Fibroblast of lung (primary cell): ENCODE measurements around the gene GTPBP2. TPM values are rescaled to one million over a fixed set of nuclear protein-coding genes. Genes with fewer than 3 reads are reported as not detected.

Experiments
- DNase-seq, 2 donors: peaks; one replicate each; pipeline versions ENCODE4 v3.0.0 to v3.0.0-alpha.2; 2010; ENCODE audit warnings: low read depth in 2 of 2
- H2AFZ ChIP-seq: 2 replicates; pipeline ENCODE4 v1.5.1; 2012; ENCODE audit warnings: low read length, control low read depth, inconsistent platforms
- H3K27ac ChIP-seq: 2 replicates; pipeline ENCODE4 v1.5.1; 2011; ENCODE audit warnings: low read length, control low read depth; ENCODE audit not compliant: insufficient read depth
- H3K27me3 ChIP-seq: 2 replicates; pipeline ENCODE4 v1.5.1; 2011; ENCODE audit warnings: mild to moderate bottlenecking, low read length; ENCODE audit not compliant: control insufficient read depth, insufficient read depth
- H3K36me3 ChIP-seq: 2 replicates; pipeline ENCODE4 v1.5.1; 2011; ENCODE audit warnings: low read length; ENCODE audit not compliant: control insufficient read depth, insufficient read depth
- H3K4me1 ChIP-seq: 2 replicates; pipeline ENCODE4 v1.5.1; 2011; ENCODE audit warnings: low read length; ENCODE audit not compliant: control insufficient read depth, insufficient read depth; ENCODE audit errors: extremely low read depth
- H3K4me2 ChIP-seq: 2 replicates; pipeline ENCODE4 v1.5.1; 2011; ENCODE audit warnings: low read length, control low read depth; ENCODE audit not compliant: insufficient read depth; ENCODE audit errors: extremely low read depth
- H3K4me3 ChIP-seq, 4 experiments: fragments of 200-600 bp in 1 of 4; sonication (generic) in 1 of 4; replicated peaks in 1 of 4; 2 replicates each; pipeline ENCODE4 v1.5.1; 2011 to 2016; ENCODE audit warnings: low read length in 4 of 4, low read depth in 3 of 4, mild to moderate bottlenecking in 3 of 4, control low read depth in 2 of 4, inconsistent platforms in 1 of 4, mixed read lengths in 1 of 4; ENCODE audit not compliant: insufficient read depth in 1 of 4; ENCODE audit errors: control extremely low read depth in 1 of 4
- H3K79me2 ChIP-seq: 2 replicates; pipeline ENCODE4 v1.5.1; 2012; ENCODE audit warnings: mild to moderate bottlenecking, low read length, inconsistent platforms; ENCODE audit not compliant: control insufficient read depth, insufficient read depth
- H3K9ac ChIP-seq: 2 replicates; pipeline ENCODE4 v1.5.1; 2011; ENCODE audit warnings: mild to moderate bottlenecking, low read length, control low read depth; ENCODE audit not compliant: insufficient read depth
- H3K9me3 ChIP-seq: 2 replicates; pipeline ENCODE4 v1.5.1; 2012; ENCODE audit warnings: low read depth, low read length; ENCODE audit not compliant: control insufficient read depth, insufficient read depth
- H4K20me1 ChIP-seq: 2 replicates; pipeline ENCODE4 v1.5.1; 2011; ENCODE audit warnings: low read length; ENCODE audit not compliant: control insufficient read depth, insufficient read depth; ENCODE audit errors: extremely low read depth
- EZH2 ChIP-seq: IDR thresholded peaks from 2 replicates; pipeline ENCODE4 v1.5.1; 2012; ENCODE audit warnings: low read length, control low read depth, mild to moderate bottlenecking; ENCODE audit errors: missing control alignments
- polyA plus RNA-seq, 2 donors: library from polyadenylated mRNA; depleted of rRNA in 1 of 2; stranded (reverse) in 1 of 2; unstranded in 1 of 2; fragments of >200 nt; gene quantifications; 2 replicates each; pipeline ENCODE4 v1.2.1, GENCODE V29; 2011 to 2012; ENCODE audit warnings: missing spikeins in 1 of 2
- total RNA-seq: library from RNA; depleted of rRNA; stranded (reverse); fragments of >200 nt; gene quantifications from 2 replicates; pipeline ENCODE4 v1.2.1, GENCODE V29; 2014
- TF ChIP-seq, protein P1 (sequence below), 2 donors: IDR thresholded peaks in 1 of 2; conservative IDR thresholded peaks in 1 of 2; 1 replicate in 1 of 2; 2 replicates in 1 of 2; pipeline ENCODE4 v1.5.1; 2011 to 2012; ENCODE audit warnings: low read length in 2 of 2, control low read depth in 1 of 2, inconsistent platforms in 1 of 2, low read depth in 1 of 2, mild to moderate bottlenecking in 1 of 2

Gene GTPBP2
- total and polyA plus RNA-seq, 2 donors (not counting 1 experiment from before 2014, with no cell fraction given) = 45.2 to 174 TPM

DNA sequence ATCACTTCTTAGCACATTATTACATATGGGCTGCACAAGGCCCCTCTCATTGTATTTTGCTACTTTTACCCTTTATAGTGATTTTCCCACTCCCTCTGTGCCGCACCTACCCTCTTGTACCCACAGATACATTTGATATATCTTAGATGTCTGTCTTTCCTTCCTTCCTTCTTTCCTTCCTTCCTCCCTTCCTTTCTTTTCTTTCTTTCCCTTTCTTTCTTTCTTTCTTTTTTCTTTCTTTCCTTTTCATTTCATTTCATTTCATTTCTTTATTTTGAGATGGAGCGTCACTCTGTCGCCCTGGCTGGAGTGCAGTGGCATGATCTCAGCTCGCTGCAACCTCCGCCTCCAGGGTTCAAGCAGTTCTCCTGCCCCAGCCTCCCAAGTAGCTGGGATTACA is 40.9 kb downstream of the GTPBP2 start:
- Histone ChIP-seq H4K20me1 (no peaks in the 10 kb centered on the region), H3K27me3 (no peaks in the 10 kb centered on the region), H3K36me3 (peaks cover 10% of the 10 kb centered on the region), H3K27ac (no peak overlapping the region), H3K9ac (no peak overlapping the region), H3K4me3 (no peak overlapping the region), H3K9me3 (no peaks in the 10 kb centered on the region), H3K4me1 (no peaks in the 10 kb centered on the region), H2AFZ (no peak overlapping the region), H3K79me2 (peaks cover 6% of the 10 kb centered on the region), H3K4me2 (no peak overlapping the region)
- TF ChIP-seq, protein P1, sequence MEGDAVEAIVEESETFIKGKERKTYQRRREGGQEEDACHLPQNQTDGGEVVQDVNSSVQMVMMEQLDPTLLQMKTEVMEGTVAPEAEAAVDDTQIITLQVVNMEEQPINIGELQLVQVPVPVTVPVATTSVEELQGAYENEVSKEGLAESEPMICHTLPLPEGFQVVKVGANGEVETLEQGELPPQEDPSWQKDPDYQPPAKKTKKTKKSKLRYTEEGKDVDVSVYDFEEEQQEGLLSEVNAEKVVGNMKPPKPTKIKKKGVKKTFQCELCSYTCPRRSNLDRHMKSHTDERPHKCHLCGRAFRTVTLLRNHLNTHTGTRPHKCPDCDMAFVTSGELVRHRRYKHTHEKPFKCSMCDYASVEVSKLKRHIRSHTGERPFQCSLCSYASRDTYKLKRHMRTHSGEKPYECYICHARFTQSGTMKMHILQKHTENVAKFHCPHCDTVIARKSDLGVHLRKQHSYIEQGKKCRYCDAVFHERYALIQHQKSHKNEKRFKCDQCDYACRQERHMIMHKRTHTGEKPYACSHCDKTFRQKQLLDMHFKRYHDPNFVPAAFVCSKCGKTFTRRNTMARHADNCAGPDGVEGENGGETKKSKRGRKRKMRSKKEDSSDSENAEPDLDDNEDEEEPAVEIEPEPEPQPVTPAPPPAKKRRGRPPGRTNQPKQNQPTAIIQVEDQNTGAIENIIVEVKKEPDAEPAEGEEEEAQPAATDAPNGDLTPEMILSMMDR (conservative IDR thresholded peaks at IDR 0.05 in 1 of 2, IDR thresholded peaks at IDR 0.05 in 1 of 2; ENCODE audit: low read depth in 1 of 2, low read length in 2 of 2) = no peak
- no peak for TF ChIP-seq EZH2
- DNase-seq = no peak

GRCh38 chr6:43584892-43585570 is 44.0 kb downstream of the GTPBP2 start:
- H3K9me3 ChIP-seq = no peaks in the 10 kb centered on the region
- H3K4me2 ChIP-seq = no peak overlapping the region
- peak in 1 of 2 donors; percentile 59 for DNase-seq
- TF ChIP-seq, protein P1 (conservative IDR thresholded peaks at IDR 0.05 in 1 of 2, IDR thresholded peaks at IDR 0.05 in 1 of 2; ENCODE audit: low read depth in 1 of 2, low read length in 2 of 2) = no peak
- TF ChIP-seq EZH2 = no peak
- H3K36me3 ChIP-seq = peaks cover 10% of the 10 kb centered on the region
- H3K9ac ChIP-seq = no peak overlapping the region
- no peaks in the 10 kb centered on the region for H4K20me1 ChIP-seq
- no peak overlapping the region for H3K4me3 ChIP-seq
- peaks cover 13% of the 10 kb centered on the region for H3K79me2 ChIP-seq
- no peak overlapping the region for H3K27ac ChIP-seq
- H2AFZ ChIP-seq = no peak overlapping the region
- H3K27me3 ChIP-seq = no peaks in the 10 kb centered on the region
- H3K4me1 ChIP-seq = no peaks in the 10 kb centered on the region

- no peak overlapping the region for H3K9ac ChIP-seq
- H2AFZ ChIP-seq = no peak overlapping the region
- H3K79me2 ChIP-seq = peaks cover 31% of the 10 kb centered on the region
- no peaks in the 10 kb centered on the region for H3K9me3 ChIP-seq
- TF ChIP-seq EZH2 = no peak
- TF ChIP-seq, protein P1 (conservative IDR thresholded peaks at IDR 0.05 in 1 of 2, IDR thresholded peaks at IDR 0.05 in 1 of 2; ENCODE audit: low read depth in 1 of 2, low read length in 2 of 2) = no peak
- DNase-seq = no peak
- no peak overlapping the region for H3K27ac ChIP-seq
- H3K4me3 ChIP-seq = no peak overlapping the region
- H3K36me3 ChIP-seq = peaks cover 10% of the 10 kb centered on the region
- H3K4me1 ChIP-seq = no peaks in the 10 kb centered on the region
- no peak overlapping the region for H3K4me2 ChIP-seq
- no peaks in the 10 kb centered on the region for H4K20me1 ChIP-seq
- H3K27me3 ChIP-seq = no peaks in the 10 kb centered on the region
Observed at GRCh38 chr6:43582911-43583310, 46.2 kb downstream of the GTPBP2 start.
